Measurements from ENCODE around the gene TBX6. TPM values are rescaled to one million over a fixed set of nuclear protein-coding genes. Genes with fewer than 3 reads are reported as not detected.

Gene TBX6
- total and polyA plus RNA-seq, 2 donors (not counting 3 experiments of a cell fraction or from before 2014, with no cell fraction given) = 0.40 to 0.60 TPM

GRCh38 chr16:30079480-30079879 lies 12.2 kb downstream of the TBX6 start:
- intact Hi-C loops (cut with micrococcal nuclease) = no loop called here
- POLR2A ChIA-PET = no interaction called here
- no peak for TF ChIP-seq POLR2AphosphoS5 (IDR thresholded peaks at IDR 0.05; ENCODE audit: insufficient read depth, low read depth, low read length)
- no peak for TF ChIP-seq FOS (IDR thresholded peaks at IDR 0.05; ENCODE audit: borderline replicate concordance, insufficient read depth, low read length)
- no peak for TF ChIP-seq JUN (IDR thresholded peaks at IDR 0.05; ENCODE audit: borderline replicate concordance, insufficient read depth, insufficient read length, low read depth)
- TF ChIP-seq EZH2 (IDR thresholded peaks at IDR 0.05; ENCODE audit: borderline replicate concordance, low read depth, low read length, severe bottlenecking) = no peak
- TF ChIP-seq GATA2 (IDR thresholded peaks at IDR 0.05; ENCODE audit: insufficient read depth, insufficient read length, low read depth, low read length) = no peak
- TF ChIP-seq, protein P1, sequence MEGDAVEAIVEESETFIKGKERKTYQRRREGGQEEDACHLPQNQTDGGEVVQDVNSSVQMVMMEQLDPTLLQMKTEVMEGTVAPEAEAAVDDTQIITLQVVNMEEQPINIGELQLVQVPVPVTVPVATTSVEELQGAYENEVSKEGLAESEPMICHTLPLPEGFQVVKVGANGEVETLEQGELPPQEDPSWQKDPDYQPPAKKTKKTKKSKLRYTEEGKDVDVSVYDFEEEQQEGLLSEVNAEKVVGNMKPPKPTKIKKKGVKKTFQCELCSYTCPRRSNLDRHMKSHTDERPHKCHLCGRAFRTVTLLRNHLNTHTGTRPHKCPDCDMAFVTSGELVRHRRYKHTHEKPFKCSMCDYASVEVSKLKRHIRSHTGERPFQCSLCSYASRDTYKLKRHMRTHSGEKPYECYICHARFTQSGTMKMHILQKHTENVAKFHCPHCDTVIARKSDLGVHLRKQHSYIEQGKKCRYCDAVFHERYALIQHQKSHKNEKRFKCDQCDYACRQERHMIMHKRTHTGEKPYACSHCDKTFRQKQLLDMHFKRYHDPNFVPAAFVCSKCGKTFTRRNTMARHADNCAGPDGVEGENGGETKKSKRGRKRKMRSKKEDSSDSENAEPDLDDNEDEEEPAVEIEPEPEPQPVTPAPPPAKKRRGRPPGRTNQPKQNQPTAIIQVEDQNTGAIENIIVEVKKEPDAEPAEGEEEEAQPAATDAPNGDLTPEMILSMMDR (IDR thresholded peaks at IDR 0.05; ENCODE audit: extremely low read depth in 1 of 2, insufficient read depth in 1 of 2, low read depth in 1 of 2, low read length in 2 of 2) = no peak
- TF ChIP-seq, protein P2, sequence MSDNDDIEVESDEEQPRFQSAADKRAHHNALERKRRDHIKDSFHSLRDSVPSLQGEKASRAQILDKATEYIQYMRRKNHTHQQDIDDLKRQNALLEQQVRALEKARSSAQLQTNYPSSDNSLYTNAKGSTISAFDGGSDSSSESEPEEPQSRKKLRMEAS (IDR thresholded peaks at IDR 0.05; ENCODE audit: insufficient read depth, insufficient read length) = no peak
- TF ChIP-seq MYC (IDR thresholded peaks at IDR 0.05; ENCODE audit: low read depth, low read length) = no peak
- TF ChIP-seq POLR2A (IDR thresholded peaks at IDR 0.05; ENCODE audit: low read depth, low read length) = no peak
- H4K20me1 ChIP-seq (replicated peaks; ENCODE audit: control insufficient read depth, extremely low read depth, insufficient read depth, low read length) = no peaks in the 10 kb centered on the region
- H3K4me1 ChIP-seq (ENCODE audit: control insufficient read depth, extremely low read depth, insufficient read depth, low read length) = peaks cover 24% of the 10 kb centered on the region
- H3K9me3 ChIP-seq (replicated peaks; ENCODE audit: control insufficient read depth, insufficient read depth, low read length) = no peaks in the 10 kb centered on the region
- no peak overlapping the region for H3K9ac ChIP-seq (replicated peaks; ENCODE audit: extremely low read depth, insufficient read depth, low read length)
- no peak overlapping the region for H2AFZ ChIP-seq (ENCODE audit: low read depth, low read length)
- no peaks in the 10 kb centered on the region for H3K9me1 ChIP-seq (replicated peaks; ENCODE audit: control insufficient read depth, extremely low read depth, insufficient read depth, low read length)
- no peak overlapping the region for H3K27ac ChIP-seq (ENCODE audit: insufficient read depth, low read depth, low read length)
- H3K4me3 ChIP-seq (replicated peaks in 1 of 3; ENCODE audit: insufficient read depth in 1 of 3, low read depth in 1 of 3, low read length in 3 of 3) = no peak overlapping the region
- dilution Hi-C loops (cut with MboI; ENCODE audit: extremely low pct_ligation_motif_present, low sequenced_read_pairs) = no loop called here
- no peak overlapping the region for H3K4me2 ChIP-seq (ENCODE audit: insufficient read depth, low read length)
- DNase-seq (ENCODE audit: low read depth, low spot score) = no peak
- CTCF ChIA-PET = interaction anchor here (1.2 to 3.5 kb wide), 3 partner anchors 12 to 24 kb away, joined by 3 to 23 read pairs (median 8); partner anchors contain the start of genes ALDOA and TBX6
- BruUV-seq (replicated peaks) = no TSS peak
- H3K27me3 ChIP-seq (ENCODE audit: control insufficient read depth in 2 of 2, insufficient read depth in 2 of 2, low read length in 2 of 2) = no peaks in the 10 kb centered on the region
- FAIRE-seq = no peak
- H3K79me2 ChIP-seq (ENCODE audit: control insufficient read depth, insufficient read depth, low read length) = peaks cover 48% of the 10 kb centered on the region
- peaks cover 19 to 45% of the 10 kb centered on the region in 2 experiments for H3K36me3 ChIP-seq (ENCODE audit: control insufficient read depth in 2 of 2, extremely low read depth in 1 of 2, insufficient read depth in 2 of 2, low read length in 2 of 2)
